Body of pancreas (tissue), 4 donors: ENCODE measurements around the gene MECP2. TPM values are rescaled to one million over a fixed set of nuclear protein-coding genes. Genes with fewer than 3 reads are reported as not detected.

Source experiments
- ATAC-seq: fragments of 150-250 bp; one replicate; pipeline ENCODE4 v1.9.1; 2016
- DNase-seq, 4 donors: peaks; one replicate each; pipeline ENCODE4 v3.0.0-alpha.2; 2019
- H3K27ac ChIP-seq, 4 donors: fragments of 200-600 bp; sonication (generic); 1 replicate in 3 of 4; 2 replicates in 1 of 4; pipeline versions ENCODE4 v1.5.1 to v1.6.1; 2016 to 2019; ENCODE audit warnings: mild to moderate bottlenecking in 1 of 4, mixed read lengths in 1 of 4, moderate library complexity in 1 of 4
- H3K27me3 ChIP-seq, 2 donors: fragments of 200-600 bp; sonication (generic); one replicate each; pipeline ENCODE4 v1.6.0; 2016; ENCODE audit warnings: mild to moderate bottlenecking in 1 of 2
- H3K36me3 ChIP-seq, 2 donors: fragments of 200-600 bp; sonication (generic); replicated peaks in 1 of 2; 2 replicates each; pipeline ENCODE4 v1.5.1; 2016; ENCODE audit warnings: low read depth in 2 of 2; ENCODE audit not compliant: insufficient read depth in 1 of 2
- H3K4me1 ChIP-seq: fragments of 200-600 bp; sonication (generic); one replicate; pipeline ENCODE4 v1.6.0; 2016
- H3K4me3 ChIP-seq, 2 donors: fragments of 200-600 bp; sonication (generic); 1 replicate in 1 of 2; 2 replicates in 1 of 2; pipeline ENCODE4 v1.5.1; 2016 to 2019
- H3K9me3 ChIP-seq, 3 donors: fragments of 200-600 bp; sonication (generic); 1 replicate in 2 of 3; 2 replicates in 1 of 3; pipeline ENCODE4 v1.5.1; 2016
- CTCF ChIP-seq, 7 experiments: fragments of 450-650 bp in 4 of 7; fragments of 200-600 bp in 3 of 7; sonication (generic) in 3 of 7; IDR thresholded peaks; one replicate each; pipeline ENCODE4 v1.5.1; 2016 to 2019; ENCODE audit warnings: antibody characterized with exemption in 7 of 7
- POLR2A ChIP-seq, 3 donors: fragments of 450-650 bp; IDR thresholded peaks; one replicate each; pipeline ENCODE4 v1.6.1; 2016; ENCODE audit warnings: antibody characterized with exemption in 3 of 3, mild to moderate bottlenecking in 2 of 3
- WGBS, 2 donors: methylation state at CpG; one replicate each; pipeline ENCODE4 v1.1.5; 2017; 5-methylcytosine and 5-hydroxymethylcytosine counted together
- intact Hi-C: fragments of 100-400 bp; cut with DNase I; formaldehyde crosslinking; loops from one replicate; pipeline ENCODE4 v1.15.1; 2023
- total RNA-seq, 2 donors: library from RNA; depleted of rRNA; stranded (reverse); fragments of >200 nt; gene quantifications; one replicate each; pipeline ENCODE4 v1.1.0, GENCODE V29; 2016

The MECP2 gene
- total RNA-seq, 2 donors from 2014 or later: 27.8 to 36.3 TPM

- ATAC-seq (no peak), DNase-seq (no peak)
- Histone ChIP-seq H3K27ac (peak overlapping the region in 3 of 4 donors; percentile 17 to 91 (median 36)), H3K27me3 (no peaks in the 10 kb centered on the region), H3K4me3 (no peak overlapping the region), H3K9me3 (no peaks in the 10 kb centered on the region), H3K4me1 (peaks cover 61% of the 10 kb centered on the region), H3K36me3 (no peaks in the 10 kb centered on the region)
- 17 to 21% methylated on average over 6 of the region's 6 CpGs for WGBS, 2 donors
- intact Hi-C loops: no loop called here
- TF ChIP-seq POLR2A (IDR thresholded peaks at IDR 0.05) (no peak), CTCF (IDR thresholded peaks at IDR 0.05) (no peak)
These were observed 2.7 kb downstream of the MECP2 start for GRCh38 chrX:154094833-154095232.

GRCh38 chrX:154093965-154094364, 3.6 kb downstream of the MECP2 start:
- 53 to 100% methylated on average over 2 to 5 of the region's 5 CpGs for WGBS, 2 donors
- no peak overlapping the region for H3K4me3 ChIP-seq
- no peak for TF ChIP-seq POLR2A (IDR thresholded peaks at IDR 0.05)
- TF ChIP-seq CTCF (IDR thresholded peaks at IDR 0.05): no peak
- no peaks in the 10 kb centered on the region for H3K36me3 ChIP-seq
- H3K9me3 ChIP-seq: no peaks in the 10 kb centered on the region
- DNase-seq (no peak), ATAC-seq (no peak)
- intact Hi-C loops: no loop called here
- no peaks in the 10 kb centered on the region for H3K27me3 ChIP-seq
- peaks cover 55% of the 10 kb centered on the region for H3K4me1 ChIP-seq
- peak overlapping the region in 2 of 4 donors; percentile 36 to 91 for H3K27ac ChIP-seq

GRCh38 chrX:154092371-154092770, 5.1 kb downstream of the MECP2 start:
- H3K27ac ChIP-seq: peak overlapping the region in 2 of 4 donors; percentile 30 to 32
- ATAC-seq (no peak), DNase-seq (no peak)
- H3K4me1 ChIP-seq: peaks cover 47% of the 10 kb centered on the region
- TF ChIP-seq CTCF (IDR thresholded peaks at IDR 0.05): no peak
- TF ChIP-seq POLR2A (IDR thresholded peaks at IDR 0.05): no peak
- H3K27me3 ChIP-seq: no peaks in the 10 kb centered on the region
- H3K9me3 ChIP-seq: no peaks in the 10 kb centered on the region
- intact Hi-C loops: no loop called here
- no peak overlapping the region for H3K4me3 ChIP-seq
- WGBS, 2 donors: 37 to 42% methylated on average over 5 of the region's 5 CpGs
- no peaks in the 10 kb centered on the region for H3K36me3 ChIP-seq

DNA sequence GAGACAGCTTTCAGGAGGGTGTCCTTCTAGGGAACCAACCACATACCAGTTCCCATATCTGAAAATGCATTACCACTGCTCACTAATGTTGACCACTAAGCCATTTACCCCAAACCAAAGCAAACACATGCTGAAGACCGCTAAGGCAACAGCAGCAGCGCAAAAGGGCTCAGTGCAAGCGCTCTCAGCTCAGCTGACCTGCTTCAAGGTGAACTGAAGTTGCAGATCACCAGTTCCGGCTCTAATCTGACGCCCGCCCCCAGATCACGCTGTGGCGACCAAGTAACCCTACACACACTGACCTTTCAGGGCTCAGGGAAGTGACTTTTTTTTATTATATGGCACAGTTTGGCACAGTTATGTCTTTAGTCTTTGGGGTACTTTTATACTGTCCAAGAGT, 5.8 kb downstream of the MECP2 start:
- WGBS, 2 donors: 0 to 9% methylated on average over 1 to 8 of the region's 8 CpGs
- DNase-seq (peak; percentile 19 to 60 (median 42)), ATAC-seq (no peak)
- H3K9me3 ChIP-seq: no peaks in the 10 kb centered on the region
- no peak overlapping the region for H3K4me3 ChIP-seq
- H3K4me1 ChIP-seq: peaks cover 47% of the 10 kb centered on the region
- TF ChIP-seq CTCF (IDR thresholded peaks at IDR 0.05): no peak
- no peak for TF ChIP-seq POLR2A (IDR thresholded peaks at IDR 0.05)
- peak overlapping the region in 1 of 4 donors; percentile 32 for H3K27ac ChIP-seq
- no peaks in the 10 kb centered on the region for H3K27me3 ChIP-seq
- H3K36me3 ChIP-seq: no peaks in the 10 kb centered on the region
- intact Hi-C loops: no loop called here

GRCh38 chrX:154090731-154091130, 6.8 kb downstream of the MECP2 start:
- Histone ChIP-seq H3K36me3 (no peaks in the 10 kb centered on the region), H3K27me3 (no peaks in the 10 kb centered on the region), H3K9me3 (no peaks in the 10 kb centered on the region), H3K27ac (no peak overlapping the region), H3K4me1 (peaks cover 42% of the 10 kb centered on the region), H3K4me3 (no peak overlapping the region)
- WGBS, 2 donors: 73 to 76% methylated on average over 4 of the region's 4 CpGs
- intact Hi-C loops: no loop called here
- no peak for TF ChIP-seq CTCF (IDR thresholded peaks at IDR 0.05)
- no peak for TF ChIP-seq POLR2A (IDR thresholded peaks at IDR 0.05)
- ATAC-seq: no peak
- no peak for DNase-seq
